Caki2 (cell line): ENCODE results near the gene TXNDC2. TPM values are rescaled to one million over a fixed set of nuclear protein-coding genes. Genes with fewer than 3 reads are reported as not detected.
"Not testable (repeated sequence)": the region's sequence is repeated elsewhere in the genome, so short reads cannot be mapped to it uniquely, and the experiment has no call there.

Source experiments
- DNase-seq: peaks from one replicate; pipeline ENCODE4 v3.0.0-alpha.2; 2015; ENCODE audit warnings: low read depth
- in situ Hi-C: cut with HindIII; loops from 2 replicates; pipeline ENCODE4 v1.10.0; 2016; ENCODE audit warnings: low sequenced_read_pairs, low pct_unique_long_range_greater_than_20kb, mixed read lengths
- total RNA-seq: library from RNA; depleted of rRNA; stranded (reverse); fragments of >200 nt; shearing (Covaris generic); gene quantifications from 2 replicates; pipeline ENCODE4 v1.2.3, GENCODE V29; 2014; ENCODE audit warnings: low replicate concordance

Gene TXNDC2
- total RNA-seq, 1 experiment from 2014 or later, result not detected

DNA sequence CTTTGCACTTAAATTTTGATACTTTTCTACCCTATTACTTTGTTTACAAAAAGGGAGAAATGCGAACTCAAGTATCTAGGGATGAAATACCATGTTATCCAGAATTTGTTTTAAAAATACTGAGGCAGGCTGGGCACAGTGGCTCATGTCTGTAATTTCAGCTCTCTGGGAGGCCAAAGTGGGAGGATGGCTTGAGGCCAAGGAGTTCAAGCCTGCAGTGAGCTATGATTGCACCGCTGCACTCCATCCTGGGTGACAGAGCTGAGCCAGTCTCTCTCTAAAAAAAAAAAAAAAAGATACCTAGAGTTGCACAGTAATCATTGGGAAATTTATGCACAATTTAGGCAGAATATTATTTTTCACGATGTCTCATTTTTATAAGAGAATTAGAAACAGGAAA lies 15.6 kb downstream of the TXNDC2 start:
- in situ Hi-C loops, result no loop called here
- DNase-seq, result peak; percentile 40

DNA sequence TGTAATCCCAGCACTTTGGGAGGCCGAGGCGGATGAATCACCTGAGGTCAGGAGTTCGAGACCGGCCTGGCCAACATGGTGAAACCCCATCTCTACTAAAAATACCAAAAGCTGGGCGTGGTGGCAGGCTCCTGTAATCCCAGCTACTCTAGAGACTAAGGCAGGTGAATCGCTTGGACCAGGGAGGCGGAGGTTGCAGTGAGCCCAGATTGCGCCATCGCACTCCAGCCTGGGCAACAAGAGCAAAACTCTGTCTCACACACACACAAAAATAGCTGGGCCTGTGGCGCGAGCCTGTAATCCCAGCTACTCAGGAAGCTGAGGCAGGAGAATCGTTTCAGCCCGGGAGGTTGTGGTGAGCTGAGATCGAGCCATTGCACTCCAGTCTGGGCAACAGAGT lies 16.5 kb downstream of the TXNDC2 start:
- DNase-seq, in situ Hi-C loops: not testable (repeated sequence)

DNA sequence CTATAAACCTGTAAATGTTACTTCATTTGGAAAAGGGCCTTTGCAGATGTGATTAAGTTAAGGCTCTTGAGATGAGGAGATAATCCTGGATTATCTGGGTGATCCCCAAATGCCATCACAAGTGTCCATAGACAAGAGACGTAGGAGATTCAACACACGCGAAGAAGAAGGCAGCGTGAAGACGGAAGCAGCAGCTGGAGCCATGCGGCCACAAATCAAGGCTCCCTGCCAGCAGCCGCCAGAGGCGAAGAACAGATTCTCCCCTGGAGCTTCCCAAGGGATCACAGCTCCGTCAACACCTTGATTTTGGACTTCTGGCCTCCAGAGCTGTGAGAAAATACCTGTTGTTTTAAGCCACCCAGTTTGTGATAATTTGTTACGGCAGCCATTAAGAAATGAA lies 17.1 kb downstream of the TXNDC2 start:
- in situ Hi-C loops, result no loop called here
- DNase-seq, result no peak

DNA sequence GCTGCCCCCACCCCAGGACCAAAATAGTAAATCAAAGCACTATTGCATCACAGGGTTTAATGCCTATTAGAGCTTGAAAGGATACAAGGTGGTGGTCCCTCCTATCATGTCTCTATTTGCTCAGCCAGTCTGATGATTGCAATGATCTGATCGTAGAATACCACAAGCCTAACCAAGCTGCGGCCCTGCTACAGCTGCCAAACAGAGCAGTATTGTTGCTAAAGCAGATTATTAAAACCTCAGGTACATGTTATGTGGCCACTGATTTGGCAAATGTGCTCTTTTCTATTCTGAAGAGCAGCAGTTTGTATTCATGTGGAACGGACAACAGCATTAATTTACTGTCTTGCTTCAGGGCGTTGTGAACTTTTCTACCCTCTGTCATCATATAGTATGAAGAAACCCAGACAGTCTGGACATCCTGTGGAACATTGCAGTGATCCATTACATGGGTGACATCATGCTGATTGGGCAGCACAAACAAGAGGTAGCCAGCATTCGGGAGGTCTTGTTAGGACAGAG lies 19.7 kb downstream of the TXNDC2 start:
- peak; percentile 93 for DNase-seq
- in situ Hi-C loops, result no loop called here

DNA sequence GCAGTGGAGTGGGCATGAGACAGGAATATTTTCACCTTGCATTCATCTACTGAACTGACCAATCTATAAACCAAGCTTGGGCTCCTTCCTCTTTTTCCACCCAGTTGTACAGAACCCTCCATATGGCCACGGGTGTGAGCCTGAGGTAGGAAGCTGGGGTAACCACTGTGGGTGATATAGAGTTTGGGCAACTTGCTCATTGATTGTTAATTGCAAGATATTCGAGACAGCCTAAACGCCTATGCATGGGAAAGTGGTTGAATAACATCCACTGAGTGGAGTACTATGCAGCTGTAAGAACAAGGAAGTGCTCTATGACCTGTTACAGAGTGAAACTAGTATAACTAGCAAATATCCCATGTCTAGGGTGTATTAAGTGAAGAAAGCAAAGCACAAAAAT lies 20.7 kb downstream of the TXNDC2 start:
- no peak for DNase-seq
- in situ Hi-C loops, result no loop called here

DNA sequence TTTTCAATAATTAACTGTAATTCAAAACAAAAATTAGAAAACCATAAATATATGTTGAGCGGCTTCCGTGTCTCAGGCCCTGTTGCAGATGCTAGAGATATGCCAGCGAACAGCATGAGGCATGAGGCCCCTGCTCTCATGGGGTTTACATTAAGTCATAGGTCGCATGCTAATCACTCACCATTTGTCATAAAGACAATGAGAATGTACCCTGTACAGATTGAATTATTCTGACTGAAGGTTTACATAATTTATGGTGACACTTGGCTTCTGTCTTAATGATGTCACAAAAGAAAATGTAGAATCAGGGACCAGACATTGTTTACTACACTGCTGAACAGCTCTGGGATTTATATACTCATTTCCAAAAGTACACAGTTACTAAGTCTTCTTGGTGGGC lies 22.1 kb downstream of the TXNDC2 start:
- DNase-seq, result no peak
- in situ Hi-C loops, result no loop called here

DNA sequence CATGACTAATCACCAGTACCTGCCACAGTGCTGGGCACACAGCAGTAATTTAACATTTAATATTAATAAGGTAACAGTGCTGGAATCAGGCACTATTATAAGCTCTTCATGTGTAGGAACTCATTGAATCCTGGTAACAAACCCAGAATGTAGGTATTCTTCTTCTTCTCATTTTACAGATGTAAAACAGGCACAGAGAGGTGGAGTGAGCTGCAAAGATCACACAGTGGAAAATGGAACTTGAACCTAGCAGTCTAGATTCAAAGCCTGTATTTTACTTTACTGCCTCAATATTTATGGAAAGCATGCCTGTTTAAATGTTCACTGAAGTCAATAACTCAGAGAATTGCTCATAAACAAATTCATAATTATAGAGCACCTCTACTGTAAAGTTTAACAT lies 24.3 kb downstream of the TXNDC2 start:
- DNase-seq, result no peak
- in situ Hi-C loops, result no loop called here

DNA sequence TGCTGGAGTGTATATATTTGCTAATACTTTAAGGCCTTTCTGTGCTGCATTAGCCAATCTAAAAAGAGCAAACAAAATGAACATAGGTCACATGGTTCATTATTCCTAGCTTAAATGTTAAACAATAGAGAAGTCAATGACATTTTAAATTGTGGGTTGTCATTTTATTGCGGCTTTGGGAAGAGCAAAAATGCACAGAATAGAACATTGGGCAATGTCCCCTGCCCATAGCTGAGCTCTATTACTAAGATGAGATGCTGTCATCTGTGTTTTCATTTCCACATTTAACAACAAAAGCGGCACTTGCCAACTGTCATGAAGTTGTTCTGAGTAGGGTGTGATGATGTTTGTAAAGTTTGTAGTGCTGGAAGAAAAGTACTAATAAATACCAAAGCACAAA lies 24.9 kb downstream of the TXNDC2 start:
- DNase-seq, result no peak
- in situ Hi-C loops, result no loop called here

DNA sequence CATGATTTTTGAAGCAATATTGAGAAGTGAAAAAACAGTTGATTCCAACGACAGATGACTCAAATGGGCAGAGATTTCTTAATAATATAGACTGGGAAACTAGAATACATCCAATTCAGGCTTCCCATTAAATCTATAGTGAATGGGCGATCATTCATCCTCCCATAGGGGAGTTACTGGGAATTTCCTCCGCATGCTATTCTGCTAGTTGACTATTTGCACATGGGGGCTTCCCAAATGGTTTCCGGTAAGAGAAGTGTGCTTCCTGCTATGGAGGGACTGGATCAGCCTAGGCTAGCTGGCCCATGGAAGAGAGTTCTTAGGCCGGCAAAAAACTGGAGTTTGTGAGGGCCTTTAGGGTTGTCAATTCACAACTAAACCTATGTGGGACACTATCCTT lies 25.5 kb downstream of the TXNDC2 start:
- no peak for DNase-seq
- in situ Hi-C loops, result no loop called here

DNA sequence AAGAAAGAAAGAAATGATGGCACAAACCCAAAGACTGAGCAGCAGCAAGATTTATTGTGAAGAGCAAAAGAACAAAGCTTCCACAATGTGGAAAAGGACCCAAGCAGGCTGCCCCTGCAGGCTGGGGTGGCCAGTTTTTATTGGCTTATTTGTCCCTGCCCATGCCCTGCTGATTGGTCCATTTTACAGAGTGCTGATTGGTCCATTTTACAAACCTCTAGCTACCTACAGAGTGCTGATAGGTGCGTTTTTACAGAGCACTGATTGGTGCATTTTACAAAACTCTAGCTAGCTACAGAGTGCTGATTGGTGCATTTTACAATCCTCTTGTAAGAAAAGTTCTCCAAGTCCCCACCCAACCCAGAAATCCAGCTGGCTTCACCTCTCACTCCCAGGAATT lies 26.5 kb downstream of the TXNDC2 start:
- DNase-seq, in situ Hi-C loops: not testable (repeated sequence)

DNA sequence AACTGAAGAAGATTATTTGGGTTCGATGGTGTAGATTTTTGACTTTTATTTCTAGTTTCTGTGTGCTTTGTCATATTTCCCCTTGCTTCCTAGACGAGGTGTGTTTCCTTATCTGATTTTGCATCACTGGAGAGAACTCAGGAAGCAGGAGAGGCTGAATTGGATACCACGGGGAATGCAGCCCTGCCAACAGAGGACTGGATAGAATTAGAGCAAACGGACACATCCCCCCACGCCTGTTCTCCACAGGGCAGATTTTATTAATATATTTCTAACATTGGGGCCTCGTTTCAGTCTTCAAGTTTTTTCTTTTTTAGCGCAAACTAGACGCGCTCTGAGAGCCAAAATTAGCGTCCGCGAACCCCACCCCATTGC lies 27.4 kb downstream of the TXNDC2 start:
- DNase-seq, result no peak
- in situ Hi-C loops, result no loop called here

DNA sequence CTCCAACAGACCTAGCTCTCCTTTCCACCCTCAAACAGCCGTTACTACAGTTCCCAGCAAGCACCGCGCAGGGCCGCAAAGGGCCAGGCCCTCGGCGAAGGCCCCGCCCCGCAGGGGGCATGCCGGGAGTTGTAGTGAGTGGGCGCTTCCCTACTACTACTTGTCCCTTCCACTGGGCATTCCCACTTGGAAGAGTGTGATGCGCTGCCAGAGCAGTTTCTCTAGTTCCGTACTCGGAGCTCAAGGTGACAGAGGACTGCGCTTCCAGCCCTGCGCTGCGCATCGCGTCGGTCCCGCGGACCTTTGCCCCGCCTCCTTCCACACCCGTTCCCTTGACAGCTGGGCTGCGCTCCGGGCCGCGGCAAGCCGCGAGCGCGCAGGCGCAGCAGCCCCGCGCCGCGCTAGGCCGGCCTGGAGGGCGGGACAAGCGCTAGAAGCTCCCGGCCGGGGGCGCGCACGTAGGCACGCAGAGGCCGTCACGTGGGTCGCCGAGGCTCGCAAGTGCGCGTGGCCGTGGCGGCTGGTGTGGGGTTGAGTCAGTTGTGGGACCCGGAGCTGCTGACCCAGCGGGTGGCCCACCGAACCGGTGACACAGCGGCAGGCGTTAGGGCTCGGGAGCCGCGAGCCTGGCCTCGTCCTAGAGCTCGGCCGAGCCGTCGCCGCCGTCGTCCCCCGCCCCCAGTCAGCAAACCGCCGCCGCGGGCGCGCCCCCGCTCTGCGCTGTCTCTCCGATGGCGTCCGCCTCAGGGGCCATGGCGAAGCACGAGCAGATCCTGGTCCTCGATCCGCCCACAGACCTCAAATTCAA lies 28.0 kb downstream of the TXNDC2 start, which contains the start of gene VAPA:
VAPA (plus strand) TSS at position 491 of the 808 bp plus-strand sequence; CDS start at position 732, 241 bp downstream.
- DNase-seq, result peak; percentile 98
- in situ Hi-C loops, result no loop called here

DNA sequence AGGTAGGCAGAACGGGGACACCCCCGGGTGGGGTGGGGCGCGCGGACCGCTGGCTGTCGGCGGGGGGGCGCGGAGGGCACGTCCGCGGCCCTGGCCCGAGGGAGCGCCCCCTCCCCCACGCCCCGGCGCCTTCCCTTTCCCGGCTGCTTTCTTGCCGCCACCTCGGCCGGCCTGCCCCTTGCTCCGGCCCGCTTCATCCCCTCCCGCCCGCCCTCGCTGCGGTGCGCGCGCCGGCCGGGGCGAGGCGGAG lies 28.5 kb downstream of the TXNDC2 start:
- DNase-seq, result no peak
- in situ Hi-C loops, result no loop called here

DNA sequence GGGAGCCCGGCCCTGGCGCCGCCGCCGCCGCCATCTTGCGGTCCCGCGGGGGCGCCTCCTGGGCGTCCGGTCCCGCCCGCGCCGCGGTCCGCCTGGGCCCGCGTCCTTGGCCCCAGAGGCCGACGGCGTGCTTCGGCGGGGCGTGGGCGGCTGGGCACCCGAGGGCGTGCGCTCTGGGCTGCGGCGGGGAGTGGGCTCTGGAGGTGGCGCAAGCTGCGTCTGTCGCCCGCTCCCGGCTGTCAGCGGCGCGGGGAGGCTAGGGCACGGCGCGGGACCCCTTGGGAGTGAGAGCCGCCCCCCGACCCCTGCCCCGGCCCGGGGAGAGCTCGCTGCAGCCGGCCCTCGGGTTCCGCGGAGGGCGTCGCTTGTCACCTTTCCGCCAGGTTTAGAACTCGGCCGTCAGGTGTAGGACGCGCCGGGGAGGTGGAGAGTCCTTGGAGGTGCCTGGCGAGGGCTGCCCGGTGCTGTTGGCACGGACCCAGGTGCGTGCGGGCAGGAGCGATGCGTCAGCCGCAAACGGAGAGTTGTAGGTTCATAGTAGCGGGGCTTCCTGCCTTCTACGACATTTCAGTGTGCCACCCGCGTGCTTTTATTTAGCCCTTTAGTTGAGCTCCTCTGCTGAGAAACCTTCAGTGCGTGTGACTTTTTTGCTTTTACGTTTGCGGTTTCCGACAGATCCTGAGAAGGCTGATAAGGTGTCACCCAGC lies 29.0 kb downstream of the TXNDC2 start:
- in situ Hi-C loops, result no loop called here
- DNase-seq, result peak; percentile 70

DNA sequence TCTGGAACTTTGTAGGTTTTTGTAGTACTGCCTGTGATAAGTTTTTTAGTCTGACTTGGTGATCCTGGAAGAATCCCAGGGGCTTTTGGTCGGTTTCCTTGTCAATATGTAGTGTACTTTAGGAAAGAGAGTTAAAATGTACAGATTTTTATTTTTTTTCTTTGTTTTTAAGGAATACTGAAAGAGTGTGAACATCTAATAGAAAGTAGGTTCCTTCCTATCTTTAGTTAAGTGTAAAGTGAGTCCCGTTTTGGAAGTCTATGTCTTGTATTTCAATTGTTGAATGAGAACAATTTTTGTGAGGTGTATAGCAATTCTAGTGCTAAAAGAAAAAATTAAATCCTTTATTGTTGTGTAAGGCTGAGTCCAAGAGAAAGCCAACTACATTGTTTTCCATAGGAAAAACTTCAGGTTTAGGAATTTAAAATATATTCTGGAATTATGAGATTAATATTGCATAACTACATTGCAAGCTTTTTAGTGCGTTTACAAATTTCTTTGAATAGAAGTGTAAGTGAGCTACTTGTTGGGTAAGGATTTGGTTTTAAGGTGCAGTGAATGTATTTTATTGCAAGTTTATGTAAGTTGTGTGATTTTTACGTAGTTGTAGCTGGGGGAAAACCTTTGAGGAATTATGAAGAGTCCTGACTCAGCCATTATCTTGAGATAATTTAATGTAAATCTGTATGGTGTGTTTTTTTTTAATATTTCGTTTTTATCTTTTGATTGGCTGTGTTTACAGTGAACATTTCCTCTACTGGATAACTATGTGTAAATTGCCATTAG lies 29.7 kb downstream of the TXNDC2 start:
- no peak for DNase-seq
- in situ Hi-C loops, result no loop called here

DNA sequence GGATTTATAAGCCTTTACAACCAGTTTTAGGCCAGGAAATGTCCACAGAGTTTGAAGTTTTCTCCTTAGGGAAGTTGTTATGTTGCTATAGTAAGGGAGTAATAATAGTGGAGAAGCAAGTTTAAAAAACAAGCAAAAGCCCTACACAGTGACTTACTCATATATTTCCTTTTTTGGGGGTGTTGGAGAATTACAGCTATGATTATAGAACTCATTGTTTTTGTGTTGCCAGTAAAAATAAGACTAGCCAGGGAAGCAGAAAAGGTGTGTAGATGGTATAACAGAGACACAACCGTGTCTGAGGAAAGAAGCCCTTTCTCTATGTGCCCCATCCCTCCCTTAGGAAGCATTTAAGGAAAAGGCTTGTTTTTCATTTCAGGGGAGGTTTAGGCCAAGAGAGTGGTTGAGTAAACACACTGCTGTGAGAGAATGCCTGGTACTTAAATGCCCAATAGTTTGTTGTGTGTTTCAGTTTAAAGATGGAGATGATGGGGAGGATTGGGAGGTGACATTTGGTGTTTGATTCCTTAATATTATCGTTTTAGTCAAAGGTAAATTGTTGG lies 30.4 kb downstream of the TXNDC2 start:
- in situ Hi-C loops, result no loop called here
- DNase-seq, result no peak

DNA sequence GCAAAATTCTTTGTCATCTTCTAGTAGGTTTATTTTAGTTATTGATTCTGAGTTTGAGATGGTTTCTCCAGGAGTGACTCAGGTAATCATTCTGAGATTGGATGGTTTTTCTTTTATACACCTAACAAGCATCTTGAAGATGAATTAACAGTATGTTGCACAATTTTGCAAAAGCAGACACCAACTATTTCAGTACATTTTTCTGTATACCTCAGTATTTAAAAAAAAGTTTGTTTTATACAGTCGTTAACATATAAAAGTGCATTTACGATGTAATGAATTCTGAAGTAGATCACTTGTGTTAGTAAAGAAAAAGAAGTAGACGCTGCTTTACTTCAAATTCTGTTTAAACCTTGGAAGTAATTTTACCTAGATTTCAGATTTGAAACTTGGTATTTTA lies 31.0 kb downstream of the TXNDC2 start:
- DNase-seq, result no peak
- in situ Hi-C loops, result no loop called here

DNA sequence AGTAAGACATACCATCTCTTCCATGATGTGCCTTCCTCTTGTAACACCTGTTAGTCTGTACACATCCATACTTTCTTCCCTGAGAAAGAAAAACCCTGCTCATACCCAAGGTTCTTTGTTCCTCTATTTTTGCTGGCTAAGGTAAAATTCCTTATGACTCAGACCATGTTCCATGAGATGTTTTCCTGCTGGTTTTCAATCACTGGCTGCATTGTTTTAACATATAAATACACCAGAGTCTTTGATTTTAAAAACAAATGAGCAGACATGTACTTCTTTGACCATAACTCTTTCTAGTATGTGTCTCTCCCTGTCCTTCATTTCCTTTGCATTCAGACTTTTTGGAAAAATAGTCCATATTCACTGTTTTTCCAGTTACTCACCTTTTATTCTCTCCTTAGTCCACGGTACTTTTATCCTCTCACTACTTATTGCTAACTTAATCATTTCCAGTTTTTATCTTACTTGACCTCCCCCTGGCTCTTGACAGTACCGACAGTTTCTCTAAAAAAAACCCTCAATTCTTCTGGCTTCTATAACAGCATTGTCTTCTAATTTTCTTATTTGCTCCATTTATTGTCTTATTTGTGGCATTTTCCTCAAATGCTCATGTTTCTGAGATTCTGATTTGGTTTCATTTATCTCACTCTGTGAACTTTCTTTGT lies 32.4 kb downstream of the TXNDC2 start:
- peak; percentile 51 for DNase-seq
- in situ Hi-C loops, result no loop called here
